ENCODE results near the gene DLG4. TPM values are rescaled to one million over a fixed set of nuclear protein-coding genes. Genes with fewer than 3 reads are reported as not detected.
A peak's percentile ranks its signal among the peaks of the same experiment; 100 is the strongest.

The DLG4 gene
- total RNA-seq, 3 donors from 2014 or later (not counting 1 experiment from before 2014, with no cell fraction given): 6.7 to 11.2 (median 8.6) TPM

DNA sequence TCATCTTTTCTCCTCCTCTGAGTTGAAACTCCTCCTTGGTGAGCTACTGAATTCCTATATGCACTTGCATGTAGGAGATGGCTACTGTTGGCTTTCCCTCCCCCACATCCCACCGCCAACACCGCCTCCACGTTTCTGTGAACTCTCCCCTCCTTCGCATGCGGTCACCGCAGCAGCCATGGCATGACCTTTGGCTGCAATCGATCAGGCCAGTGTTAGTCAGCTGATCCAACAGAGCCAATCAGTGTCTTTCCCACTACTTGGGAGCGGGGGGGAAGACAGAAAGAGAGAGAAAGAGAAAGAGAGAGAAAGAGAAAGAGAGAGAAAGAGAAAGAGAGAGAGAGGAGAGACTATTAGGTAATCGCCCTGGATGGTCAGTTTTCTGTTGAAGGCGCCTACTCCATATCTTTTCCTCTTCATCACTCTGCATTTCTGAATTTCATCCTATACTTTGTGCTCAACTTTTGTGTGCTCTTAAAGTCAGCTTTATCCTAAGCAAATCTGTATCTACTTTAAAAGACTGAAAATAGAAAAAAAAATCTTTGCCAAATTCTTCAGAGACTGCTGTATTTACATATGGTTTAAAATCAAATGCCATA, 63.2 kb downstream of the DLG4 start:
- DNase-seq (no peak), ATAC-seq (no peak)
- no peaks in the 10 kb centered on the region for H3K36me3 ChIP-seq (ENCODE audit: control insufficient read depth, insufficient read depth, low read length)
- H3K27ac ChIP-seq (ENCODE audit: low read length): no peak overlapping the region
- H3K9me3 ChIP-seq (ENCODE audit: control insufficient read depth, insufficient read depth, low read length): no peaks in the 10 kb centered on the region
- no peaks in the 10 kb centered on the region for H3K27me3 ChIP-seq (ENCODE audit: control insufficient read depth, insufficient read depth, low read length)
- WGBS (ENCODE audit: insufficient coverage): 87% methylated on average over 8 of the region's 10 CpGs
- peaks cover 16 to 26% of the 10 kb centered on the region in 2 donors for H3K27me3 Mint-ChIP-seq (ENCODE audit: low read depth in 2 of 2)
- no peaks in the 10 kb centered on the region for H3K4me1 Mint-ChIP-seq
- intact Hi-C loops (cut with micrococcal nuclease): no loop called here
- H3K36me3 Mint-ChIP-seq: no peaks in the 10 kb centered on the region
- H3K4me1 ChIP-seq (ENCODE audit: control insufficient read depth, insufficient read depth, low read length): no peaks in the 10 kb centered on the region
- TF ChIP-seq, protein P1, sequence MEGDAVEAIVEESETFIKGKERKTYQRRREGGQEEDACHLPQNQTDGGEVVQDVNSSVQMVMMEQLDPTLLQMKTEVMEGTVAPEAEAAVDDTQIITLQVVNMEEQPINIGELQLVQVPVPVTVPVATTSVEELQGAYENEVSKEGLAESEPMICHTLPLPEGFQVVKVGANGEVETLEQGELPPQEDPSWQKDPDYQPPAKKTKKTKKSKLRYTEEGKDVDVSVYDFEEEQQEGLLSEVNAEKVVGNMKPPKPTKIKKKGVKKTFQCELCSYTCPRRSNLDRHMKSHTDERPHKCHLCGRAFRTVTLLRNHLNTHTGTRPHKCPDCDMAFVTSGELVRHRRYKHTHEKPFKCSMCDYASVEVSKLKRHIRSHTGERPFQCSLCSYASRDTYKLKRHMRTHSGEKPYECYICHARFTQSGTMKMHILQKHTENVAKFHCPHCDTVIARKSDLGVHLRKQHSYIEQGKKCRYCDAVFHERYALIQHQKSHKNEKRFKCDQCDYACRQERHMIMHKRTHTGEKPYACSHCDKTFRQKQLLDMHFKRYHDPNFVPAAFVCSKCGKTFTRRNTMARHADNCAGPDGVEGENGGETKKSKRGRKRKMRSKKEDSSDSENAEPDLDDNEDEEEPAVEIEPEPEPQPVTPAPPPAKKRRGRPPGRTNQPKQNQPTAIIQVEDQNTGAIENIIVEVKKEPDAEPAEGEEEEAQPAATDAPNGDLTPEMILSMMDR (IDR thresholded peaks at IDR 0.05): no peak
- no peak overlapping the region for H3K4me3 ChIP-seq (ENCODE audit: low read length)
- H3K4me3 Mint-ChIP-seq: no peak overlapping the region
- H3K9me3 Mint-ChIP-seq: no peaks in the 10 kb centered on the region
- no peak overlapping the region for H3K27ac Mint-ChIP-seq

DNA sequence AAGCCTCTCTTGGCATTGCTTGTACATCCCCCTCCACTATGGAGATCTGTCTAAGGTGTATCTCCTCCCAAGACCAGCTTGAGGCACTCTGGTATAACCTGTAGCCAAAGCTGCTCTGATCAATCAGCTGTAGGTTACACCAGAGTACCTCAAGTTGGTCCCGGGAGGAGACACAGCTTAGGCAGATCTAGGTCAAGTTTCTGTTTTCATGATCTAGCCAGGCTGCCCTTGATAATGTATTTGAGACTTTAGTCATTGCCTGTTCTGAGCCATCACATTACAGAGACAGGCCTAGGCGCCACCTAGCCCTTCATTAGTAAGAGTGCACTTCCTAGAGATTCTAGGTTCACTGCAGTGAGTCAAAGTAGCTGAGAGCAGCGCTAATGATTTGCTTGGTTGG, 71.9 kb downstream of the DLG4 start:
- Mint-ChIP-seq H3K4me3 (no peak overlapping the region), H3K27ac (no peak overlapping the region), H3K9me3 (no peaks in the 10 kb centered on the region), H3K36me3 (no peaks in the 10 kb centered on the region), H3K4me1 (no peaks in the 10 kb centered on the region), H3K27me3 (ENCODE audit: low read depth in 2 of 2) (peaks cover 3 to 7% of the 10 kb centered on the region in 2 donors)
- Histone ChIP-seq H3K9me3 (ENCODE audit: control insufficient read depth, insufficient read depth, low read length) (no peaks in the 10 kb centered on the region), H3K27ac (ENCODE audit: low read length) (no peak overlapping the region), H3K27me3 (ENCODE audit: control insufficient read depth, insufficient read depth, low read length) (no peaks in the 10 kb centered on the region), H3K36me3 (ENCODE audit: control insufficient read depth, insufficient read depth, low read length) (no peaks in the 10 kb centered on the region), H3K4me3 (ENCODE audit: low read length) (no peak overlapping the region), H3K4me1 (ENCODE audit: control insufficient read depth, insufficient read depth, low read length) (no peaks in the 10 kb centered on the region)
- intact Hi-C loops (cut with micrococcal nuclease): no loop called here
- TF ChIP-seq, protein P1 (IDR thresholded peaks at IDR 0.05): no peak
- DNase-seq (peak in 1 of 2 donors; percentile 9), ATAC-seq (no peak)
- 87% methylated on average over 3 of the region's 3 CpGs for WGBS (ENCODE audit: insufficient coverage)

DNA sequence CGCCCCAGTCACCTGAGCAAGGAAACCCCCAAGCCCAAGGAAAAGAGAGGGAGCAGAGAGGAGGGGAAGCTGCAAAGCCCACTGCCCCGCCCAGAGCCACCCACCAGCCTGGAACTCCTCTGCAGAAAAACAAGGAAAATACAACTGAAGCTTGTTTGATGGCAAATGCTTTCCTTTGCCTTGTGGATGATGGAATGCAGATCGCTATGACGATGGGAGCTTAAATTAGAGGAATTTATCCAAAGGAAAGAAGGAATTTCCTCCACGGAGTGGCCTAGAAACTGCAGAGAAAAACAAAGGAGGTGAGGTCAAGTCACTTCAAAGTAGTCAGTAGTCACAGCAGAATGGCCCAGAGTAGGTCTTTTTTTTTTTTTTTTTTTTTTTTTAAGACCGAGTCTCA, 73.5 kb downstream of the DLG4 start:
- no peak for DNase-seq
- Mint-ChIP-seq H3K27me3 (ENCODE audit: low read depth in 2 of 2) (peaks cover 5 to 8% of the 10 kb centered on the region in 2 donors), H3K4me3 (no peak overlapping the region), H3K4me1 (no peaks in the 10 kb centered on the region), H3K36me3 (no peaks in the 10 kb centered on the region), H3K27ac (no peak overlapping the region), H3K9me3 (no peaks in the 10 kb centered on the region)
- intact Hi-C loops (cut with micrococcal nuclease): no loop called here
- ATAC-seq: no peak
- H3K4me1 ChIP-seq (ENCODE audit: control insufficient read depth, insufficient read depth, low read length): no peaks in the 10 kb centered on the region
- 92% methylated on average over 6 of the region's 6 CpGs for WGBS (ENCODE audit: insufficient coverage)
- no peaks in the 10 kb centered on the region for H3K27me3 ChIP-seq (ENCODE audit: control insufficient read depth, insufficient read depth, low read length)
- H3K36me3 ChIP-seq (ENCODE audit: control insufficient read depth, insufficient read depth, low read length): no peaks in the 10 kb centered on the region
- TF ChIP-seq, protein P1 (IDR thresholded peaks at IDR 0.05): no peak
- no peaks in the 10 kb centered on the region for H3K9me3 ChIP-seq (ENCODE audit: control insufficient read depth, insufficient read depth, low read length)
- no peak overlapping the region for H3K4me3 ChIP-seq (ENCODE audit: low read length)
- no peak overlapping the region for H3K27ac ChIP-seq (ENCODE audit: low read length)

DNA sequence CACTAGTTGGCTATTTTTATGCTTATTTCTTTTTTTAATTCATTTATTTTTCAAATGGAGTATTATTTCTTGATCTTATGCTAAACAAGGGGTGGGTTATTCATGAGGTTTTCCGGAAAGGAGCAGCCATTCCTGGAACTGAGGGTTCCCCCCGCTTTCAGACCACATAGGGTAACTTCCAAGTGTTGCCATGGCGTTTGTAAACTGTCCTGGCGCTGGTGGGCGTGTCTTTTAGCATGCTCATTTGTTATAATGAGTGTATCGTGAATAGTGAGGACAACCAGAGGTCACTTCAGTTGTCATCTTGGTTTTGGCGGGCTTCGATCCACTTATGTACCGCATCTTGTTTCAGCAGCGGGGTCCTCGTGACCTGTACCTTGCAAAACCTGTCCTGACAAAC, 75.4 kb downstream of the DLG4 start:
- H3K27me3 Mint-ChIP-seq (ENCODE audit: low read depth in 2 of 2): peaks cover 6 to 9% of the 10 kb centered on the region in 2 donors
- DNase-seq (no peak), ATAC-seq (no peak)
- no peaks in the 10 kb centered on the region for H3K4me1 Mint-ChIP-seq
- Histone ChIP-seq H3K36me3 (ENCODE audit: control insufficient read depth, insufficient read depth, low read length) (no peaks in the 10 kb centered on the region), H3K4me1 (ENCODE audit: control insufficient read depth, insufficient read depth, low read length) (no peaks in the 10 kb centered on the region), H3K27me3 (ENCODE audit: control insufficient read depth, insufficient read depth, low read length) (no peaks in the 10 kb centered on the region), H3K4me3 (ENCODE audit: low read length) (no peak overlapping the region), H3K9me3 (ENCODE audit: control insufficient read depth, insufficient read depth, low read length) (no peaks in the 10 kb centered on the region), H3K27ac (ENCODE audit: low read length) (no peak overlapping the region)
- WGBS (ENCODE audit: insufficient coverage): 84% methylated on average over 11 of the region's 11 CpGs
- H3K9me3 Mint-ChIP-seq: no peaks in the 10 kb centered on the region
- no peaks in the 10 kb centered on the region for H3K36me3 Mint-ChIP-seq
- no peak overlapping the region for H3K4me3 Mint-ChIP-seq
- H3K27ac Mint-ChIP-seq: no peak overlapping the region
- intact Hi-C loops (cut with micrococcal nuclease): no loop called here
- TF ChIP-seq, protein P1 (IDR thresholded peaks at IDR 0.05): no peak

Measured in natural killer cell (primary cell).